KBM-7 (cell line): ENCODE data around the gene GPBP1.
A peak's percentile ranks its signal among the peaks of the same experiment; 100 is the strongest.

ENCODE experiments used
- DNase-seq: peaks from one replicate; pipeline ENCODE4 v3.0.0-alpha.2; 2015
- in situ Hi-C: fragments of 300-500 bp; cut with MboI; formaldehyde crosslinking; loops from 2 replicates; pipeline ENCODE4 v1.14.3; 2020; ENCODE audit warnings: low sequenced_read_pairs, low pct_unique_long_range_greater_than_20kb, mixed read lengths

The GPBP1 gene

GRCh38 chr5:57202811-57203210, 29.0 kb downstream of the GPBP1 start:
- in situ Hi-C loops: no loop called here
- DNase-seq: no peak

GRCh38 chr5:57207007-57207653, 33.3 kb downstream of the GPBP1 start:
- DNase-seq: no peak
- in situ Hi-C loops: no loop called here

- in situ Hi-C loops: no loop called here
- no peak for DNase-seq
These were observed 33.8 kb downstream of the GPBP1 start for GRCh38 chr5:57207681-57208080.

- in situ Hi-C loops: no loop called here
- peak; percentile 21 for DNase-seq
These were observed 35.6 kb downstream of the GPBP1 start for GRCh38 chr5:57209316-57210040.

GRCh38 chr5:57210633-57211032, 36.8 kb downstream of the GPBP1 start:
- no peak for DNase-seq
- in situ Hi-C loops: no loop called here

- no peak for DNase-seq
- in situ Hi-C loops: no loop called here
These were observed 37.2 kb downstream of the GPBP1 start for GRCh38 chr5:57211039-57211438.

- no peak for DNase-seq
- in situ Hi-C loops: no loop called here
These were observed 41.9 kb downstream of the GPBP1 start for GRCh38 chr5:57215629-57216195.

GRCh38 chr5:57216714-57217113, 42.9 kb downstream of the GPBP1 start:
- no peak for DNase-seq
- in situ Hi-C loops: no loop called here

GRCh38 chr5:57219386-57219785, 45.5 kb downstream of the GPBP1 start:
- in situ Hi-C loops: no loop called here

GRCh38 chr5:57221049-57221568, 47.2 kb downstream of the GPBP1 start:
- in situ Hi-C loops: no loop called here
- peak; percentile 90 for DNase-seq

More at GRCh38 chr5:57219386-57219785, 45.5 kb downstream of the GPBP1 start:
- DNase-seq: no peak

GRCh38 chr5:57225553-57225952, 51.7 kb downstream of the GPBP1 start:
- no peak for DNase-seq
- in situ Hi-C loops: no loop called here

- DNase-seq: no peak
- in situ Hi-C loops: no loop called here
These were observed 55.5 kb downstream of the GPBP1 start for GRCh38 chr5:57229313-57229712.

GRCh38 chr5:57231607-57232006, 57.7 kb downstream of the GPBP1 start:
- in situ Hi-C loops: no loop called here
- DNase-seq: no peak

- in situ Hi-C loops: no loop called here
- no peak for DNase-seq
These were observed 58.6 kb downstream of the GPBP1 start for GRCh38 chr5:57232293-57233033.

- in situ Hi-C loops: no loop called here
- DNase-seq: no peak
These were observed 69.7 kb downstream of the GPBP1 start for GRCh38 chr5:57243286-57244137.

GRCh38 chr5:57244331-57244730, 70.5 kb downstream of the GPBP1 start:
- no peak for DNase-seq
- in situ Hi-C loops: no loop called here

GRCh38 chr5:57246426-57246825, 72.6 kb downstream of the GPBP1 start:
- DNase-seq: no peak
- in situ Hi-C loops: no loop called here

- DNase-seq: no peak
- in situ Hi-C loops: no loop called here
These were observed 73.9 kb downstream of the GPBP1 start for GRCh38 chr5:57247765-57248164.
